HG02943 (cell line): ENCODE data around the gene CEL.
"Not testable (repeated sequence)": the region's sequence is repeated elsewhere in the genome, so short reads cannot be mapped to it uniquely, and the experiment has no call there.

Experiments used
- ATAC-seq: cut with Tn5 transposase; IDR thresholded peaks from one replicate; pipeline ENCODE4 v1.9.1; 2021; ENCODE audit warnings: mild to moderate bottlenecking, low read depth, moderate library complexity; ENCODE audit not compliant: unreplicated experiment

CEL gene

GRCh38 chr9:133080786-133081779, 19.3 kb downstream of the CEL start:
- not testable (repeated sequence) for ATAC-seq

GRCh38 chr9:133081957-133082644, 20.3 kb downstream of the CEL start:
- not testable (repeated sequence) for ATAC-seq

- not testable (repeated sequence) for ATAC-seq
Measured at GRCh38 chr9:133083688-133084087, 21.9 kb downstream of the CEL start.

GRCh38 chr9:133086212-133086860, 24.6 kb downstream of the CEL start:
- not testable (repeated sequence) for ATAC-seq

- no peak for ATAC-seq
Measured at GRCh38 chr9:133086894-133087293, 25.1 kb downstream of the CEL start.

GRCh38 chr9:133087429-133088145, 25.8 kb downstream of the CEL start:
- ATAC-seq: no peak

GRCh38 chr9:133088146-133088750, 26.5 kb downstream of the CEL start:
- no peak for ATAC-seq

- ATAC-seq: no peak
Measured at GRCh38 chr9:133088756-133089155, 27.0 kb downstream of the CEL start.

- no peak for ATAC-seq
Measured at GRCh38 chr9:133089271-133089671, 27.5 kb downstream of the CEL start.

- no peak for ATAC-seq
Measured at GRCh38 chr9:133090187-133090586, 28.4 kb downstream of the CEL start.

GRCh38 chr9:133090752-133091385, 29.1 kb downstream of the CEL start:
- no peak for ATAC-seq

- ATAC-seq: not testable (repeated sequence)
Measured at GRCh38 chr9:133094351-133094750, 32.6 kb downstream of the CEL start.

GRCh38 chr9:133094842-133095393, 33.1 kb downstream of the CEL start:
- no peak for ATAC-seq

GRCh38 chr9:133098104-133098754, 36.4 kb downstream of the CEL start:
- ATAC-seq: no peak

- ATAC-seq: no peak
Measured at GRCh38 chr9:133098871-133099270, 37.1 kb downstream of the CEL start.

- no peak for ATAC-seq
Measured at GRCh38 chr9:133099726-133100505, 38.1 kb downstream of the CEL start.

GRCh38 chr9:133100506-133101355, 39.0 kb downstream of the CEL start:
- ATAC-seq: no peak
